Embryonic facial prominence (tissue), 1 donor: Measurements from ENCODE around the gene TJP3.

Experiments used
- DNase-seq: peaks from one replicate; pipeline ENCODE4 v3.0.0-alpha.2; 2016; ENCODE audit errors: extremely low spot score

The TJP3 gene

DNA sequence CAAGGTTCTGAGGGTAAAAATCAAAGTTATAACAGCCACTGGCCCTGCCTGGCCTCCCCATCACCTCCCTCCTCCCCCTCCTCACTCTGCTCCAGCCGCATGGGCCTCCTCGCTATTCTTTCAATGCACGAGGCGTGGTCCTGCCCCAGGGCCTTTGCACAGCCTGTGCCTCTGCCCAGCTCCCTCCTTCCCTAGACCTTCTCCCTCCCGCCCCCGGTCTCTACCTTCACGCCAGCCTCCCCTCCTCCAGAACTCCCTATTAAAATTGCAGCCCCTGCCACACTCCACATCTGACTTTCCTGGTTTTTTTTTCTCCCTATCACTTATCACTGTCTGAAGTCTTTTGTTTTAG lies 60.5 kb downstream of the TJP3 start:
- DNase-seq = no peak

DNA sequence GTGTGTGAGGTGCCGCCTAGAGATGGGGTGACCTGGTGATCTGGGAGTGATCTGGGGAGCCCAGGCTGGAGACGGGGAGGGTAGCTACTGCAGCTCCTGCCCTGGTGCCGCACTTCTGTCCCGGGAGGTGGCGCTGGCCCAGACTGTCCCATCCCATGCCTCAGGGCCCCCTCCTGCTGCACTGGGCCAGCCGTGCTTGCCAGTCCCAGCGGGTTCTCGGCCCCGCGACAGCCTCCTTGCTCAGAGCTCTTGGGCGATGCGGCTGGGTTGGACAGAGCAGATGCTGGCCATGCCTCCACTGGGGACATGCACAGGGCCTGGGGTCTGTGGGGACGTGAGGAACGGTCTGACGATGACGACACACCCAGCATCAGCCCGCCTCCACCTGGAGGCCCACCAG lies 61.3 kb downstream of the TJP3 start:
- no peak for DNase-seq

DNA sequence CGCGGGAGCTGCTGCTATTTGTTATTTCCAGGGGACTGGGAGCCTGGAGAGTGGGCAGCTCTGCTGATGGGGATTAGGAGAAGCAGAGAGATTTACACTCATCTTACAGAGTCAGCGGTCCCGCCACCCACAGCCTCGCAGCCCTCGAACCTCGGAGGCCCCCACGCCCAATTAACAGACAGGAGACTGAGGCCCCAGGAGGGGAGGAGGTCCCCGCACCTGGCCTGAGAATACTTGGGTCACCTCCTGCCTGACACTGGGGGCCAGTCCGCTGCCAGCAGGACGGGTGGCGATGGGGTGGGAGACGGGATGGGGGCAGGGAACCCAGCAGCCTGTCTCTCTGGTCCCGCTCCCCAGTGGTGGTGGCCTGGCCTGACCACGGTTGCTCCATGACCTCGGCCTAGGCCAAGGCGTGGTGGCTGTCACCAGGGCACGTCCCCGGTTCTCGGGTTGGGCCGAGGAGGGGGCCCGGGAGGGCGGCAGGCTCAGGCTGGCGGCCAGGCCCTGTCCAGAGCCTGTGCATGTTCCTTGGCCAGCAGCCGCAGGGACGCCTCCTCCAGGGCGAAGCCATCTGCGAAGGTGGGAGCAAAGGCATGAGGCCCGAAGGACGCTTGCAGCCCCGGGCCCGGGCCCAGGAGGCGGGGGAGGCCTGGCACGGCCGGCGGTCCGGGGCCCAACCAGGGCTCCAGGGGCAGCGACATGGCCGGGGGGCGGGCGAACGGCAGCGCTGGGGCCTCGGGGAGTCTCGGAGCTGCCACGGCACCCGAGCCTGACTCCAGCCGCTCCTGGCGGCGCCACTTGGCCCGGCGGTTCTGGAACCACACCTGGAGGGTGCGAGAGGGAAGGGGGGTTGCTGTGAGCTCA lies 62.2 kb downstream of the TJP3 start:
- DNase-seq = no peak

DNA sequence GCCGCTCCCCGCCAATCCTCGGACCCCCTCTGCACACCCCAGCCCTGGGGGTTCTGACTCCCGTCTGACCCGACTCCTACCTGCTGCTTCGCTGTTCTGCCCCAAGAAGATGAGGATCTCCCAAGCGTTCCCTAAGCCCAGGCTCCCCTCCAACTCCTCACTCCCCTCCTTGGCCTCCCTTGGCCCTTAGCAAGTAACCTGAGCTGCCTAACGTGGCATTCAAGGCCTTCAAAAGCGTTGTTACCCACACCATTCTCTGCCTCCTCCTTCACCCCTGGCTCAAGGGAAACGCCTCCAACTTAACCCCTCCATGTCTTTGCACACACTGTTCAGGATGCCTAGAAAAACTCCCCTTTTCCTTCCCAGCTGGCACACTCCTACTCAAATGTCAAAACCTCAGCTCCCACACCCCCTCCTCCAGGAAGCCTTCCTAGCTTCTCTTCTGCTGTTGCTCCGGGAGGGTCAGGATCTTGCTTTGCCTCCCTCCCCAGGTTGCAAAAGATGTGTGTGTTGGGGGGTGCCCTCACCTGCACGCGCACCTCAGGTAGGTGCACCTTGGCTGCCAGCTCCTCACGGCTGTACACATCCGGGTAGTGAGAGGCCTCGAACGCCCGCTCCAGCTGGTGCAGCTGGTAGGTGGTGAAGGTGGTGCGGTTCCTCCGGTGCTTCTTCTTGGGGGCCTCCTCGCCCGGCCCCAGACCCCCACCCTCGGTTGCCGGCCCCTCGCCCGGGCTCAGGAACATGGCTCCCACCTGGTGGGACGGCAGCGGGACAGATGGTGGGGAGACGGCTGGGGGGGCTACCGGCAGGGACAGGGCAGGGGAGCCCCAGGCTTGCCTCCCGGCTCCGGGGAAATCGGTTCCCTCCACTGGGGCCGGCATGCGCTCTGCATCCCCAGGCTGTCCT lies 63.1 kb downstream of the TJP3 start:
- DNase-seq = no peak

DNA sequence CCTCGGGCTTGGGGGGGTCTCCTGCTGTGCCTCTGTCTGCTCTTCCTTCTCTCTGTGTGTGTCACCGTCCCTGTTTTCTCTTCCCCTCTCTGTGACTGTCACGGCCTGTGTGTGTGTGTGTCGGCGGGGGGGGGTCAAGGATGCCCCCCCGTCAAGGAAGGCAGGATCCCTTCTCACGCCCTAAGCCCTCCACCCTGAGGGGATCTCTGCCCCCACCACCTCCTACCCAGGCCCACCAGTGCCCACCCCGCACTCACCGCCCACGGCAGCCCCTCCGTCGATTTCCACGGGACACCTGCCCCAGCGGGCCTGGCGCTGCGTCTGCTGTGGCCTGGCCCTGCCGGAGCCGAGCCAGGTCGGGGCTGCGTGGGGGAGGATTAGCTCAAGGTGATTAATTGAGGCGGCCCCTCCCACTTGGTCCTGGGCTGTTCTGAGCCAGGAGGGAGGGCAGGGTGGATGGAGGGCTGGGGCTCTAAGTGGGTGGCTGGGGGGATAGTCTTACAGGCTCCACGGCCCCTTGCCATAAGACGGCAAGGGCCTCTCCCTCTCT lies 63.8 kb downstream of the TJP3 start, which contains the start of gene RAX2:
TSS of gene RAX2 (minus strand) at position 323 of the 550 bp plus-strand sequence. CDS start 486 bp downstream, outside the sequence.
- no peak for DNase-seq

DNA sequence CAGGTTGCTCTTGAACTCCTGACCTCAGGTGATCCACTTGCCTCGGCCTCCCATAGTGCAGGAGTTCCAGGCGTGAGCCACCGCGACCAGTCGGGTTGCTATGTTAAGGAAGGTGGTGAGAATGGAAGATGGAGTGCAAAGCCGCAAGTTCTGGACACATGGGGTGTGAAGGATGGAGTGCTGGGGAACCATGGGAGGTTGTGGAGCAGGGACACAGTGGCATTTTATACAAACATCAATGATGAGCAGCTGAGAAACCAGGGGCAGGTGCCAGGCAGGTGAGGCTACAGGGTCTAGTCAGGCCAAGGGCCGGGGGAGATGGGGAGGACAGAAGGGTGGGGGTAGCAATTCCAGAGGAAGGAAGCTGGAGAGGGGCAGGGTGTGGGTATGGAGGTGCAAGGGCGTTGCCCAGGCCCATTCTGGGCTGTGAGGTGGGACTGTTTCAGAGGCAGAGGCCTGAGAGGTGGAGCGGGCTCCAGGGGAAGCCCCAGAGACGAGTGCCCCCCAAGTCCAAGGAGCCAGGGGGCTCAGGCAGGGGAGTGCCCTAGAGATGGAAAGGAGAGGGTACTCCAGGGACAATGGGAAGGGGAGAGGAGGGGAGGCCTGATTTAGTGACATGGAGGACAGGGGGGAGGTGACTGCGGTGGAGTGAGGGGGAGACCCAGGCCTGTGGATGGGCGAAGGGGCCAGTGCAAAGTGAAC lies 65.8 kb downstream of the TJP3 start:
- DNase-seq = no peak

DNA sequence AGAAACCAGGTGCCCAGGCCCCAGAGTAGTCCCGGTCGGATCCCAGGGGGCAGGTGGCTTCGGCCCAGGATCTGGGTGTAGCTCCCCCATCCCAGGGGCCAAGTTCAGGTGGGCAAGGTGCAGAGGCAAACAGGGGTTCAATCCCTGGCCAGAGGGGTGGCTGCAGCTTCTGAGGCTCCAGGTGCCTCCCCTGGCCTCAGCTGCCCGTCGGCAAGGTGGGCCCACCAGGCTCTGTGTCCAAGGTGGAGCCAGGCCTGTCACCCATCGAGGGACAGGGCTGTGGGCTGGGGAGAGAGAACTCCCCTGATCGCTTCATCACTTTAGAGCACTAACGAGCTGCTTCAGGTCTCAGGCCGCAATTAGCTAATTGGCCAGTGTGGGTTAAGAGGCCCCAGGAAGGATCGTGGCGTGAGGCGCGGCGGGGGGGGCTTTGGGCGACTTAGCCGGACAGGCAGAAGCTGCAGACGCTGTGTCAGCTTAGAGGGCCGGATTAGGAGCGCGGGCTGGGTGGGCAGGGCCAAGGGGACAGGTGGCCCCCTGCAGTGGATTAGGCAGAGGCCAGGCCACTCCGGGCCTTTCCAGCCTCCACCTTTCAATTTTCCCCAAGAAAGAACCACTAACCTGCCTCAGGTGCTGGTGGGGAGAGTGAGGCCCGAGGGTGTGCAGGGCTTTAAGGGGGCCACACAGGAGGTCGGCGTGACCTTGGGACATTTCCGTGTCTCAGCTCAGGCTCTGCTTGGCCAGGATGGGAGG lies 66.6 kb downstream of the TJP3 start:
- no peak for DNase-seq

DNA sequence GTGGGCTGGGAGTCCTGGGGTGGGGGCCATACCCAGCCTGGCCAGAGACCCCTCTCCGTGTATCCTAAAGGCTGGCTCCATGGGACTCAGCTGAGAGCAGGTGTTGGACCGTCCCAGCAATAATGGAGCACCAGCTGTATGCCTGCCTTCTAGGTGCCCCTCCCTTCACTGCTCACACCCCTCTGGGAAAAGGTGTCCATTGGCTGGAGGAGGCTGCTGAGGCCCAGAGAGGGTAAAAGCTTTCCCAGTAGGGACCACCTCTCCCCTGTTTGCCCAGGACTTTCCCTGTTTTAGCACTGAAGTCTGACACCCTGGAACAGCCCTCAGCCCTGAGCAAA lies 67.2 kb downstream of the TJP3 start:
- DNase-seq = no peak

DNA sequence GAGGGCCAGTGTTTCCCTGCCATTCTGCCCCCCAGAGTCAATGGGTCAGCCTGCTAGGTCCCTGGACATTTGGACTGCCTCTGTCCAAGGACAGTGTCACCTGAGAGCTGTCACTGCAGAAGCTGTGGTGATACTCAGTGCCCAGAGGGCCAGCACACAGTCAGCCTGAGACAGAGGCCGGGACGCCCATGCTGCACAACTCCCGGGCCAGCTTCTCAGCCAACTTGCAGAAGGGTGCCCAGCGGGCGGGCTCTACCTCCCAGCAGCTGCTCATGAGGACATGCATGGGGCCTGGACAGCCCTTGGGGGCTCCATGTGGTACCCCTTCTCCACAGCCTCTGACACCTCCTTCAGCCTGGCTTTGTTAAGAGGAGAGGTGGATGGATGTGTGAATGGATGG lies 67.6 kb downstream of the TJP3 start:
- DNase-seq = no peak

DNA sequence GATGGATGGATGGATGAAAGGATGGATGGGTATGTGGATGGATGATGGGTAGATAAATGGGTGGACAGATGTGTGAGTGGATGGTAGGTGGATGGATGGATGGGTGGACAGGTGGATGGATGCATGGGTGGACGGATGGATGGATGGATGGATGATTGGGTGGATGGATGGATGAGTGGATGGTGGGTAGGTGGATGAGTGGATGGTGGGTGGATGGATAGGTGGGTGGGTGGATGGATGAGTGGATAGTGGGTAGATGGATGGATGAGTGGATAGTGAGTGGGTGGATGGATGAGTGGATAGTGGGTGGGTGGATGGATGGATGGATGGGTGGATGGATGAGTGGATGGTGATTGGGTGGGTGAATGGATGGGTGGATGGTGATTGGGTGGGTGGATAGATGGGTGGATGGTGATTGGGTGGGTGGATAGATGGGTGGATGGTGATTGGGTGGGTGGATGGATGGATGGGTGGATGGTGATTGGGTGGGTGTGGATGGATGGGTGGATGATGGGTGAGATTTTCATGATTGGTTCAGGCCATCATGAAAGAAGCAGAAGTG lies 68.4 kb downstream of the TJP3 start:
- no peak for DNase-seq

DNA sequence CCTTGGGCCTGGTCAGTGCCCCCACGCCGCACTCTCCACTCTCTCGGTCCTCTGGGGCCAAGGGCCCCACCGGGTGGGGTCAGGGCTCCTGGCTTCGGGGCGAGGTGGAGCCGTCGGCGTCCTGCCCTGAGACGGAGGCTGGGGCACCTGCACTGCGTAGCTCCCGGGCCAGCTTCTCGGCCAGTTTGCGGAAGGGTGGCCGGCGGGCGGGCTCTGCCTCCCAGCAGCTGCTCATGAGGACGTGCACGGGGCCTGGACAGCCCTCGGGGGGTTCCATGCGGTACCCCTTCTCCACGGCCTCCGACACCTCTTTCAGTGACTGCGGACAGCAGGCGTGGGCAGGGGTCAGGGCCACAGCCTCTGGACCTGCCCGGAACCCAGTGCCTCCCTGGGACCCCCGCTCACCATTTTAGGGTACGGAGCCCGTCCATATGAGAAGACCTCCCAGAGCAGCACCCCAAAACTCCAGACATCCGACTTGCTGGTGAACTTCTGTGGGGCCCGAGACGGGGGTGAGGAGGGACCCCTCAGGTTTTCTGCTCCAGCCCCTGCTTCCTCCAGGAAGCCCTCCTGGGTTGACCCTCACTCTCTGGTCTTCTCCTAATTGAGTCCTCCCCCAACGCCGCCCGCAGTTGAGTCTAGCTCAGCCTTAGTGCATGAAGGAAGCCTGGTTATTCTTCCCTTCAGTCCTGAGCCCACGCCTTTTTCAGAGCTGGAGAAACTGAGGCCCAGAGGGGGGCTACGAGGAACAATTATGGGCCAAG lies 70.1 kb downstream of the TJP3 start:
- DNase-seq = no peak

DNA sequence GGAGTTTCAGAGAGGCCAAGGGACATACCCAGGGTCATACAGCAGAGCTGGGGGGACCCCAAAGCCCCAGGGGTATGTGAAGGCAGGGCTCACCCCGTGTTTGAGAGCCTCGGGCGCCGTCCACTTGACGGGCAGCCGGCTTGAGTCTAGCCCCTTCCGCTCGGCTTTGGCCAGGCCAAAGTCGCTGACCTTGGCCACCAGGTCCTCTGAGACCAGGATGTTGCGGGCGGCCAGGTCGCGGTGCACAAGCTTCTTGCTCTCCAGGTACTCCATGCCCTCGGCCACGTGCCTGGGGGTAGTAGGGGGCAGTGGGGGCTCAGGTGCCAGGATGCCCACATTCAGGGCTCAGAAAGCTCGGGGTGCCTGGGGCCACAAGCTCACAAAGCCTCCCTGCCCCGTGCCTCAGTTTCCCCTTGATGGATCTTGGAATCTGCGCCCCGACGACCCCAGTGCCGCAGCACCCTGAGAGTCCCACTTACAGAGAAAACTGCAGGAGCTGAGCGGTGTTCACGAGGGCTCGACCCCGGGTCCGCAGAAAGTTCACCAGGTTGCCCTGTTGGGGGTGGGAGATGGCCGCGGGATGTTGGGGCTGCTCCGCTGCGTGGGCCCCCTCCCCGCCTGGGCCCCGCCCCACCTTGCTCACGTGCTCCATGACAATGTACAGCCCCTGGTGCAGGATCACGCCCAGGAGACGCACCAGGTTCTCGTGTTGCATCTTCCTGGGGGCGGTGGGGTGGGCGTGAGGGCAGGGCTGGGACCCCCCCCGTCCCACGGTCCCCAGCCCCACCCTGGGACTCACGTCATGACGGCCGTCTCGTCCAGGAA lies 70.9 kb downstream of the TJP3 start:
- no peak for DNase-seq

DNA sequence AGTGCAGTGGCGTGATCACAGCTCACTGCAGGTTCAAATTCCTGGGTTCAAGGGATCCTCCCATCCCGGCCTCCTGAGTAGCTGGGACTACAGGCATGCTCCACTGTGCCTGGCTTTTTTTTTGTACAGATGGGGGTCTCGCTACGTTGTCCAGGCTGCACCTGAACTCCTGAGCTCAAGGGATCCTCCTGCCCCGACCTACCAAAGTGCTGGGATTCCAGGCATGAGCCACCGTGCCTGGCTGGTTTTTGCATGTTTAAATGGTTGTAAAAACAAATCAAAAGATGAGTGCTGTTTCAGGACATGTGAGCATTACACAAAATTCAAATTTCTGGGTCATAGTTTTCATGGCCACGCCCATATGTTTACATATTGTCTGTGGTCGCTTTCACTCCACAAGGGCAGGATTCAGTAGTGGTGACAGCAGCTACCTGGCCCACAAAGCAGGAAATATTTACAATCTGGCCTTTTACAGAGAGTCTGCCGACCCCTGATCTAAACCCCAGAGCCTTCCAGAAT lies 72.7 kb downstream of the TJP3 start:
- DNase-seq = no peak

DNA sequence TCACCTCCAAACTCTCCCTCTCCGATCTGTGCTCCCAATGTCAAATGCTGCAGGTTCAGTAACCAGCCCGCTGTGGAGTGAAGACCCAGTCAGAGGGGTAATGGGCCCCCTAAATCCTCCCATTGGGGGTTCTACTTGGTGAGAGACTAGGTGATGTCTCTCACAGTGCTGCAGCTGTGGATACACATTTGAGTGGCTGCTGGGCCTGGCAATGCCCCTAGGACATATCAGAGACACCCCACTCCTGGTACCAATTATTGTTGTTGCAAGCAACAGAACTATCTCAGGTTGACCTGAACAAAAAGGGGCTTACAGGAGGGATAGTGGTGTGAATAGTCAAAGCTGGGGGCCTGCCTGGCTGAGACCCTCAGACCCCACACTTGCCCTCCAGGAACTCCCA lies 73.4 kb downstream of the TJP3 start:
- DNase-seq = no peak

DNA sequence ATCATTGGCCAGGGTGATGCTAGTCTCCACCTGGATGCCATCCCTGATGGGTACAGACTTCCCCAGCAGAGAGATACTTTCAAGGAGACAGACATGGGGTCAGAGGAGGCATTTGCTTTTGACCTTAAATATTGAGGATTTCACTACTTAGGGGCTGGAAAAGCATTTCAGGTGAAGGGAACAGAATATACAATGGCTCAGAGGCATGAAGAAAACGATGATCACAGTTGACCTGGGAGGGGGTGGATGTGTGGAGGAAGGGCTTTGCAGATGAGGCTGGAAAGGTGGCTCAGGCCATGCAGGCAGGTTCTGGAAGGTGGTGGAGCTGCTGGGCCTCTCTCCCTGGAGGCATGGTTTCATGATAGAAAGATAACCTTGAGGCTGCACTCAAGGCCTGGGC lies 74.1 kb downstream of the TJP3 start:
- no peak for DNase-seq

DNA sequence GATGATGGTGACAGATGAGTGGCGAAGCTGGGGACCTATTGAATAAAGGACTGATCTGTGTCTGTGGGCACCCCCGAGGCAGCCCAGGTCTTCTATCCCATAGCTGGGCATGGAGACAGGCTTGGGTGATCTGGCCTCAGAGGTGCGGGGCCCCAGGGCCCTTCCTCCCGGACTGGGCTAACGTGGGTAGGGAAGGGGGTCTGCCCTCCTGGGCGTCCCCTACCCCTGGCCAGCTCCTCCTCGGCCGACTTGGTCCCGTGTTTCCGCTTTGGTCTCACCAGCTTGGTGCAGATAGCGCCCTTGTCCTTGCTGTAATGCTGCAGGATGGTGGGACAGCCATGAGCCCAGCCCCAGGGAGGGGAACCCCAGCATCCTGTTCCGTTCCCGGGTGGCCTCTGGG lies 74.7 kb downstream of the TJP3 start:
- no peak for DNase-seq

DNA sequence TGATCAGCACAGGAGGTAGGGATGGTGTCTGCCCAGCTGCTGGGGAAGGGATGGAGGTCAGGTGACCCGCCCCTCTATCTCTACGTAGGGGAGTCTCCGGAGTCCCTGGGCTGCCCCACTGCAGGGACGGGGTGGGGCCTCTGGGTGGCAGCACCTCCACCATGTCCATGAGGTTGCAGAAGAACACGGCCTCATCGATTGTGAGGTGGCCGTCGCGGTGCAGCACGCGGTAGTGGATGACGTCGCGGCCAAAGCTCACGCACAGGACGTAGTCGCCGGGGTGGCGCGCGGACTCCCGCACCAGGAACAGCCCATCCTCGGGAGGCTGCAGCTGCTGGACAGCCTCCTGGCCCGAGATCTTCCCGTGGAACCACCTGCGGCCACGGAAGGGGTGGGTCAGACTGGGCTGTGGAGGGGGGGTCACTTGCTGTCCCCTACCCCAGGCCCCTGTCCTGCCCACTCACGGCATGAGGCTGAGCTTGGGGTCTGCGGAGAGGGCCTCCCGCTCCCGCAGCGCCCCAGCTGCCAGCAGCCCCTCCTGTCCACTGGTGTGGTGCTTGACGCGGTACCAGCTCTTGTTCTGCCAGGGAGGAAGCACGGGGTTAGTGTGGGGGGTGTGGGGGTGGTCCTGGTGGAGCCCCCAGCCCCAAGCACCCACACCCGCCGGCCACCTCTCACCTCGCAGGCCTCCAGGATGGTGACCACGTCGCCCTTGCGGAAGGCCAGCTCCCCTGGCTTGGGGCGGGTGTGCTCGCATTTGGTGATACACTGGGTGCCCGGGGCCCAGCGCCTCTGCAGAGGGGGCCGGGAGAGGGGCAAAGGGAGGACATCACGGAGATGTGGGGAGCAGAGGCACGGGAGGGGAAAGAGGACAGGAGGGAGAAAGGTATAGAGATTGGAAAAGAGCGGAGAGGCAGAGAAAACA lies 75.7 kb downstream of the TJP3 start:
- DNase-seq = no peak
